Neural crest cell (in vitro differentiated cells): Measurements from ENCODE around the gene TEPSIN. TPM values are rescaled to one million over a fixed set of nuclear protein-coding genes. Genes with fewer than 3 reads are reported as not detected.
"Not testable (repeated sequence)": the region's sequence is repeated elsewhere in the genome, so short reads cannot be mapped to it uniquely, and the experiment has no call there.

Source experiments
- DNase-seq: peaks from one replicate; pipeline ENCODE4 v3.0.0; 2021; ENCODE audit warnings: low read depth, mixed read lengths, low spot score
- H3K27ac Mint-ChIP-seq: one replicate; pipeline ENCODE4 v1.8.0; 2021; ENCODE audit warnings: mild to moderate bottlenecking, mixed read lengths; ENCODE audit not compliant: unreplicated experiment
- H3K27me3 Mint-ChIP-seq: 2 replicates; pipeline ENCODE4 v1.8.0; 2021; ENCODE audit warnings: low read depth, mild to moderate bottlenecking, mixed read lengths
- H3K36me3 Mint-ChIP-seq: 2 replicates; pipeline ENCODE4 v1.8.0; 2021; ENCODE audit warnings: low read depth, mild to moderate bottlenecking, mixed read lengths
- H3K4me1 Mint-ChIP-seq: 2 replicates; pipeline ENCODE4 v1.8.0; 2021; ENCODE audit warnings: mixed read lengths
- H3K4me3 Mint-ChIP-seq: one replicate; pipeline ENCODE4 v1.8.0; 2021; ENCODE audit warnings: mild to moderate bottlenecking, mixed read lengths
- H3K9me3 Mint-ChIP-seq: 2 replicates; pipeline ENCODE4 v1.8.0; 2021; ENCODE audit warnings: mixed read lengths
- total RNA-seq: library from RNA; stranded (reverse); gene quantifications from 2 replicates; pipeline ENCODE4 v1.2.1, GENCODE V29; 2021
- TF ChIP-seq, protein P1 (sequence below): fragments of 200-600 bp; sonication (generic); conservative IDR thresholded peaks from 2 replicates; pipeline ENCODE4 v1.5.0; 2021; ENCODE audit warnings: antibody characterized with exemption, mild to moderate bottlenecking

The TEPSIN gene
- total RNA-seq, 1 donor from 2014 or later = 40.4 TPM

DNA sequence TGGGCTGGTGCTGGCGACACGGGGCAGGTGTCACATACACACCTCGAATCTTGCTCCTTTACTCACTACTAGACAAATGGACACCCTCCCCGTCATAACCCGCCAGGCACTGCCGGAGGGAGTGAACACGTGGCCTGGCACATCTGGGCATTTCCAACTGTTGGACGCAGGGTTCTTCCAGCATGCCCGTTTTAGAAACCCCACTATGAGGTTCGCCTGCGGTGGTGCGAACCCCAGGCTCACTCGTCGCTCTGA is 9.3 kb downstream of the TEPSIN start:
- H3K4me3 Mint-ChIP-seq = no peak overlapping the region
- DNase-seq = no peak
- TF ChIP-seq, protein P1, sequence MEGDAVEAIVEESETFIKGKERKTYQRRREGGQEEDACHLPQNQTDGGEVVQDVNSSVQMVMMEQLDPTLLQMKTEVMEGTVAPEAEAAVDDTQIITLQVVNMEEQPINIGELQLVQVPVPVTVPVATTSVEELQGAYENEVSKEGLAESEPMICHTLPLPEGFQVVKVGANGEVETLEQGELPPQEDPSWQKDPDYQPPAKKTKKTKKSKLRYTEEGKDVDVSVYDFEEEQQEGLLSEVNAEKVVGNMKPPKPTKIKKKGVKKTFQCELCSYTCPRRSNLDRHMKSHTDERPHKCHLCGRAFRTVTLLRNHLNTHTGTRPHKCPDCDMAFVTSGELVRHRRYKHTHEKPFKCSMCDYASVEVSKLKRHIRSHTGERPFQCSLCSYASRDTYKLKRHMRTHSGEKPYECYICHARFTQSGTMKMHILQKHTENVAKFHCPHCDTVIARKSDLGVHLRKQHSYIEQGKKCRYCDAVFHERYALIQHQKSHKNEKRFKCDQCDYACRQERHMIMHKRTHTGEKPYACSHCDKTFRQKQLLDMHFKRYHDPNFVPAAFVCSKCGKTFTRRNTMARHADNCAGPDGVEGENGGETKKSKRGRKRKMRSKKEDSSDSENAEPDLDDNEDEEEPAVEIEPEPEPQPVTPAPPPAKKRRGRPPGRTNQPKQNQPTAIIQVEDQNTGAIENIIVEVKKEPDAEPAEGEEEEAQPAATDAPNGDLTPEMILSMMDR = no peak

GRCh38 chr17:81228834-81229665 is 9.8 kb downstream of the TEPSIN start:
- no peak for DNase-seq
- no peaks in the 10 kb centered on the region for H3K27me3 Mint-ChIP-seq
- peaks cover under 1% of the 10 kb centered on the region for H3K4me1 Mint-ChIP-seq
- H3K4me3 Mint-ChIP-seq = no peak overlapping the region
- TF ChIP-seq, protein P1 = no peak
- H3K36me3 Mint-ChIP-seq = peaks cover 12% of the 10 kb centered on the region
- no peak overlapping the region for H3K27ac Mint-ChIP-seq
- no peaks in the 10 kb centered on the region for H3K9me3 Mint-ChIP-seq

More for the DNA sequence above, 9.3 kb downstream of the TEPSIN start:
- Mint-ChIP-seq H3K9me3 (no peaks in the 10 kb centered on the region), H3K4me1 (no peaks in the 10 kb centered on the region), H3K36me3 (peaks cover 12% of the 10 kb centered on the region), H3K27ac (no peak overlapping the region), H3K27me3 (no peaks in the 10 kb centered on the region)

GRCh38 chr17:81228420-81228819 is 10.4 kb downstream of the TEPSIN start:
- Mint-ChIP-seq H3K4me3 (no peak overlapping the region), H3K9me3 (no peaks in the 10 kb centered on the region), H3K36me3 (peaks cover 12% of the 10 kb centered on the region), H3K27ac (no peak overlapping the region), H3K4me1 (peaks cover 7% of the 10 kb centered on the region), H3K27me3 (peaks cover 2% of the 10 kb centered on the region)
- TF ChIP-seq, protein P1 = no peak
- no peak for DNase-seq

- not testable (repeated sequence) for H3K27me3 Mint-ChIP-seq, H3K4me3 Mint-ChIP-seq, H3K9me3 Mint-ChIP-seq, H3K4me1 Mint-ChIP-seq, DNase-seq, H3K27ac Mint-ChIP-seq
- peaks cover 12% of the 10 kb centered on the region for H3K36me3 Mint-ChIP-seq
These were observed 11.2 kb downstream of the TEPSIN start for GRCh38 chr17:81227630-81228029.

GRCh38 chr17:81223762-81224130 is 15.1 kb downstream of the TEPSIN start:
- no peaks in the 10 kb centered on the region for H3K9me3 Mint-ChIP-seq

More at GRCh38 chr17:81223762-81224130, 15.1 kb downstream of the TEPSIN start:
- DNase-seq = no peak
- peaks cover 2% of the 10 kb centered on the region for H3K36me3 Mint-ChIP-seq
- H3K4me3 Mint-ChIP-seq = peak overlapping the region; percentile 86
- peaks cover 18% of the 10 kb centered on the region for H3K4me1 Mint-ChIP-seq
- peaks cover 2% of the 10 kb centered on the region for H3K27me3 Mint-ChIP-seq
- TF ChIP-seq, protein P1 = no peak
- no peak overlapping the region for H3K27ac Mint-ChIP-seq
